Lower leg skin (tissue), 3 donors: ENCODE measurements around the gene MAP10.

ENCODE experiments used
- CTCF ChIP-seq, 3 donors: fragments of 450-650 bp; IDR thresholded peaks; one replicate each; pipeline ENCODE4 v1.5.1; 2016; ENCODE audit warnings: antibody characterized with exemption in 3 of 3, mild to moderate bottlenecking in 3 of 3, moderate library complexity in 2 of 3
- POLR2A ChIP-seq, 2 donors: fragments of 450-650 bp; IDR thresholded peaks; one replicate each; pipeline ENCODE4 v1.6.1; 2016 to 2017; ENCODE audit warnings: antibody characterized with exemption in 2 of 2, mild to moderate bottlenecking in 1 of 2, moderate library complexity in 1 of 2

GRCh38 chr1:232837087-232837486 is 31.9 kb downstream of the MAP10 start:
- TF ChIP-seq CTCF (IDR thresholded peaks at IDR 0.05), result no peak
- no peak for TF ChIP-seq POLR2A (IDR thresholded peaks at IDR 0.05)
